Measurements from ENCODE around the gene XRCC5.
"Not testable (repeated sequence)": the region's sequence is repeated elsewhere in the genome, so short reads cannot be mapped to it uniquely, and the experiment has no call there.

XRCC5 gene

DNA sequence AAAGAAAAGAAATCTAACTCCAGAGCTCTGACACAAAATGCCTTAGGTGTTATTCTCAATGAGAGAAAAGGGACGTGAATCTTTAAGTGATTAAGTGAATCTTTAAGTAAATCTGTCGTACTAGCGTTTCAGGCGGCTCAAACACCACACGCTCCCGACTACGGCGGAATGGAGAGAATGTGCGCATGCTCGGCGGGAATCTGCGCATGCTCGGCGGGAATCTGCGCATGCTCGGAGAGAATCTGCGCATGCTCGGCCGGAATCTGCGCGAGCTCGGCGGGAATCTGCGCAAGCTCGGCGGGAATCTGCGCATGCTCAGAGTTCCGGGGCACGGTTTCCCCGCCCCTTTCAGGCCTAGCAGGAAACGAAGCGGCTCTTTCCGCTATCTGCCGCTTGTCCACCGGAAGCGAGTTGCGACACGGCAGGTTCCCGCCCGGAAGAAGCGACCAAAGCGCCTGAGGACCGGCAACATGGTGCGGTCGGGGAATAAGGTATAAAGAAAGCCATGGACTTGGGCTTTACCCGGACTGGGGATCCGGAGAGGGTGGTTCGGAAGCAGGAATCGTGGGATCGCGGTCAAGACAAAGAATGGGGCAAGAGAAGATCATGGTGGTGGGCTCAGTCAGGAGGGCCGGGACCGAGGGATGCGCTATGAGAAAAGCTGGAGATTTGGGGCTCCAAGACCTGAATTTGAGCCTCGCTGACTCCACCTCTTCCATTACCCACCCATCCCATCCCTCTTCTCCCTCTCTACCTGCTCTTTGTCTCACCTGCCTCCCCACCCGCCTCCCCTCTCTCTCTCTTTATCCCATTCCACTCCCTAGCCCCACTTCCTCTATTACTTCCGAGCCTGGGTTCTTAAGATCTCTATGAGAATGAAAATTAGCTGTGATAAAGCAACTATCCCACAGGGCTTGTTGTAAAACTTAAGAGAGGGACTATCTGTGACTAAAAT lies at the start of gene XRCC5:
XRCC5 (plus strand) TSS at position 382 of the 955 bp plus-strand sequence; CDS start at position 471, 89 bp downstream.
- peak; percentile 73 for DNase-seq

DNA sequence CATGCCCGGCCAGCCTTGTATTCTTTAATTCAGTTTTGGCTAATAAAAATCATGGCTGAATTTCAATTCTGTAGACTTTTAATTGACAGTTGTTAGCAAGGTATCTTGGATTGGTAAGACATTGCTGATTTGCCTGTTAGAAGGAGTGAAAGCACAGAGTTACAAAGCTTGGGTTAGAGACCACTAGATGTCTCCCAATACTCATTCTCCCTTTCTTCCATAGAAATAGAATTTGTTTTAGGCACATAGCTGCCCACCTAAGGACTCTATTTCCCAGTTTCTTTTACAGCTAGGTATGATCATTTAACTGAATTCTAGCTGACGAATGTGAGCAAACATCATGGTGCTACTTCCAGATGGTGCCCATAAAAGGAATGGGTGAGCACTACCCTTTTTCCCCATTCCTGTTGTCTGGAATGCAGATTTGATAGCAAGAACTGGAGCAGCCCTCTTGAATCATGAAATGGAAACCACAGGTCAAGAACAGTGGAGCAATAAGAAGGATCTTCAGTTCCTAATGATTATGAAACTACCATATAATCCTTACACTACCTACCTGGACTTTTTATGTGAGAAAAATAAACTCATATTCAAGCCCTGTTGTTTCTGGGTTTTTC lies 45.0 kb upstream of the XRCC5 start:
- no peak for DNase-seq

DNA sequence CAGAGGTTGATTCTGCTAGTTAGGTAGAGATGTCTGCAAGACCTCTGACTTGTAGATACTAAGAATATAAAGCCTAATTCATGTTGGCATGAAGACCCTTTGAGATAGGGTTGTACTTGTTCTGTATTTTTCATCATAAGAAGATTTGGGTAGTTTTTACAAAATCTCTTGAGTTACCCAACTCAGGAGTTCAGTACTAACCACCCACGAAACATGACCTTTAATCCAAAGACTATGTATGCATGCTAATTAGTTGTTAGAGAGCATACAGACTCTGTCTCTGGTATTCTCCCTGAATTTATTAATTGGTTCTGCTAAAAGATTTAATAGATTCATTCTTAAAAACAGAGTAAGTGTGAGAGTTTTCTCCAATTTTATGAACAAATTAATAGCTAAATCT lies 44.5 kb upstream of the XRCC5 start:
- no peak for DNase-seq

DNA sequence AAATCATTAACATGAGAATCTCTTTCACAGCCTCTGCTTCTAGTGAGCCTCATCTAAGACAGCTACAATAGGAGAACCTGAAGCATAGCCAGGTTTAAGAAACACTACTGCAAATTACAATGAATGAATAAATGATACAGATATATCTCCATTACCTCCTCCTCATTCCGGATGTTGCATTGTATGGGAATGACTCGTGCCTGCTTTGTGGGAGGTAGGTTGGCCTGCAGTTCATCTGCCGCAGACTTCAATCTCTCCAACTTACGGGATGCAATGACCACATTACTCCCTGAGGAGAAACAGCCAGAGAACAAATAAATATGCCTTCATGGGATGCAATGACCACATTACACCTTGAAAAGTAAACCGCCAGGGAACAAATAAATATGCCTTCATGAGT lies 42.9 kb upstream of the XRCC5 start:
- DNase-seq = no peak

DNA sequence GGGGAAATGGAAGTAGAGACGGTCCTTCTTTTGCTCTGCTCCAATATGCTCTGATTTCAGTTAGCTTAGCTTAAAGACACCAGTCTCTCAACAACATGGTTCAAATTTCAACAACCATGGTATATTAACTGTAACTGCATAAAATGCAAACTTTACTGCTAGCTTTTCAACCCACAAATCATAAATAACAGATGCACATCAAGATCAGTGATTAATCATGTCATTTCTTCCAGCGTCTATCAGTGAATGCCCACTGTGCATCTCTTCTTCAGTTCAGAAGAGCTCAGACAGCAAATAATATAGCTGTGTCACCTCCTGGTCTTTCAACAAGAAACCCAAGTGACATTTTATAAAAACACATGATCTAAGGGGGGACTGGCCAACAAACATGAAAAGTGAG lies 40.1 kb upstream of the XRCC5 start:
- no peak for DNase-seq

DNA sequence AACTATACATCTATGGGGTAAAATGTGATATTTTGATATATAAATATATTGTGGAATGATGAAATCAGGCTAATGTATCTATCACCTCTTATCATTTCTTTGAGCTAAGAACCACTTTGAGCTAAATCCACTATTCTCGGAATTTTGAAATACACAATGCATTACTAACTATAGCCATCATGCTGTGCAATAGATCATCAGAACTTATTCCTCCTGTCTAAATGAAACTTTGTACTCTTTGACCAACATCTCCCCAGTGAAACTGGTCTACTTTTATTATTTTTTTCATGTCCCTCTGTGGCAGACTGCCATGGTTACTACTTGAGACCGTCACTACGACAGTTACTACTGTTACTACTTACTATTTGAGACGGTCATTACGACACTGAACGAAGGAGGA lies 39.0 kb upstream of the XRCC5 start:
- DNase-seq = no peak

DNA sequence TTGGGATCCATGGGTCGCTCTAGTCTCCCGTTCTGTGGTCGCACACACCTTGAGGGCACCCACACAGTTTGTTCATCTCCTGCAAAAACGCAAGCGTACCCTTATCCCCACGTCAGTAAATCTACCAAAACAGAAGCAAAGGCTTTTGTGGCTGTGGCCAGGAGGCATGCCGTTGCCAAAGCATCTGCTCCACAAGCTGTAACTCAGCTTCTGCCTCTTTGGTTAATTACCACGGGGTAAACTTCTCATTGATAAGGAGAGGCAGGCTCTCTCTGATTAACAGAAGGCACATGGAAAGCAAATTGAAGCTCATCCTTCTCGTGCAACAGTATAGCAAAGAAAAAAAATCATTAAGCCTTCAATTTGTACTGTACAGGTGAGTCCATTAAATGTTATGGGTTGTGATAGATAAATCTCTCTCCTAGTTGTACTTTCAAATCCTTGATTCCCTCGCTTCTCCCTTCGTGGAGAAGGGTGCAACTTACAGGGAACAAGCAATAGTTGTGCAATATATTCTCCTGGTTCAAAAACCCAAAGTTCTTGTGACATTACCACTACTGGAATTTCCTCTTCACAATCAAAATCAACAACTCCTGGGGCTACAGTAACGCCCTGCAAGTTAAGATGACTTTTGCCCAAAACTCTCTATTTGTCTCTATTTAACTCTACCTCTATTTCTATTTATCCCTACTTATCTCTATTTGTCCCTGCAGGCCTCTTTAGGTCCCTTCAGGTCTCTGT lies 37.9 kb upstream of the XRCC5 start:
- no peak for DNase-seq

DNA sequence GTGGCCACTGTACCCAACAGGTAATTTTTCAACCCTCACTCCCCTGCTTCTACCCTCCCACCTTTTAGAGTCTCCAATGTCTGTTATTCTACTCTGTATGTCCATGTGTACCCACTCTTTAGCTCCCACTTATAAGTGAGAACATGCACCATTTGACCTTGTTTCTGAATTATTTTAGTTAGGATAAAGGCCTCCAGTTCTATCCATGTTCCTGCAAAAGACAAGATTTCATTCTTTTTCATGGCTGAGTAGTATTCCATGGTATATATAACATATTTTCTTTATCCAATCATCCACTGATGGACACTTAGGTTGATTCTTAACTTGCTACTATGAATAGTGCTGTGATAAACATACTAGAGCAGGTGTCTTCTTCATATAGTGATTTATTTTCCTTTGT lies 36.7 kb upstream of the XRCC5 start:
- no peak for DNase-seq

DNA sequence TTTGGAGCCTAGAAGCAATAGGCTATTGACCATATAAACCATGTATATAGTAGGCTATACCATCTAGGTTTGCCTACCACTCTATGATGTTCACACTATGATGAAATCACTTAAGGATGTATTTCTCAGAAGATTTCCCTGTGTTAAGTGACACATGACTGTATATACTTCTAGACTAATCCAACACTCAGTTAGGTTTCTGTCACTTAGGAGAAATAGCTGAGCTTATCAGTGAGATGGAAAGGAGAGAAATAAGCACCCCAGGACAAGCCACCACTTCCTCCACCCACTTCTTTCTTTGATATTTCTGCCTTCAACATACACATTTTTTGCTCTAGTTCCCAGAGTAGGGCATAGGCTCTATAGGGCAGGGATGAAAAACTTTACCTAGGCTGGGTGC lies 35.4 kb upstream of the XRCC5 start:
- no peak for DNase-seq

DNA sequence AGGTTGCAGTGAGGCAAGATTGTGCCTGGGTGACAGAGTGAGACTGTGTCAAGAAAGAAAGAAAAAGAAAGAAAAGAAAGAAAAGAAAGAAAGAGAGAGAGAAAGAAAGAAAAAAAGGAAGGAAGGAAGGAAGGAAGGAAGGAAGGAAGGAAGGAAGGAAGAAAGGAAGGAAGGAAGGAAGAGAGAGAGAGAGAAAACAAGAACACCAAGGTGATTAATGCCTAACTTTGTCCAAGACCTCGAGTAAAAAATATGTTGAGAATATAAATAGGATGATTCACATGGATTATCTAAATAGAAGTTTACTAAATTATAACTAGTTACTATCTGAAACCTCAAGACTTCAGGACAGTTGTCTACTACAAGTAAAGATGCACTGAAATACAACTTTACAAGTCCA lies 34.8 kb upstream of the XRCC5 start:
- no peak for DNase-seq

DNA sequence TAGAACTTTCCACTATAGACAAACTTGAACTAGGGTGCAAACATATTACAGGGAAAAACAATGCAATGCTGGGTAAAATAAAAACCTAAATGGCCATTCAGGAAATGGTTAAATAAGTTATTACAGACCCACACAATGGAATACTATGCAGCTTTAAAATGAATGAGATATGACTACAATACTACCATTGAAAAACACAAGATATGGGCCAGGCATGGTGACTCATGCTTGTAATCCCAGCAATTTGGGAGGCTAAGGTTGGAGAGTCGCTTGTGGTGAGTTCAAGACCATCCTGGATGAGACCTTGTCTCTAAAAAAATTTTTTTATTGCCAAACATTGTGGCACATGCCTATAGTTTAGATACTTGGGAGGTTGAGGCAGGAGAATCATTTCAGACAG lies 34.4 kb upstream of the XRCC5 start:
- no peak for DNase-seq

DNA sequence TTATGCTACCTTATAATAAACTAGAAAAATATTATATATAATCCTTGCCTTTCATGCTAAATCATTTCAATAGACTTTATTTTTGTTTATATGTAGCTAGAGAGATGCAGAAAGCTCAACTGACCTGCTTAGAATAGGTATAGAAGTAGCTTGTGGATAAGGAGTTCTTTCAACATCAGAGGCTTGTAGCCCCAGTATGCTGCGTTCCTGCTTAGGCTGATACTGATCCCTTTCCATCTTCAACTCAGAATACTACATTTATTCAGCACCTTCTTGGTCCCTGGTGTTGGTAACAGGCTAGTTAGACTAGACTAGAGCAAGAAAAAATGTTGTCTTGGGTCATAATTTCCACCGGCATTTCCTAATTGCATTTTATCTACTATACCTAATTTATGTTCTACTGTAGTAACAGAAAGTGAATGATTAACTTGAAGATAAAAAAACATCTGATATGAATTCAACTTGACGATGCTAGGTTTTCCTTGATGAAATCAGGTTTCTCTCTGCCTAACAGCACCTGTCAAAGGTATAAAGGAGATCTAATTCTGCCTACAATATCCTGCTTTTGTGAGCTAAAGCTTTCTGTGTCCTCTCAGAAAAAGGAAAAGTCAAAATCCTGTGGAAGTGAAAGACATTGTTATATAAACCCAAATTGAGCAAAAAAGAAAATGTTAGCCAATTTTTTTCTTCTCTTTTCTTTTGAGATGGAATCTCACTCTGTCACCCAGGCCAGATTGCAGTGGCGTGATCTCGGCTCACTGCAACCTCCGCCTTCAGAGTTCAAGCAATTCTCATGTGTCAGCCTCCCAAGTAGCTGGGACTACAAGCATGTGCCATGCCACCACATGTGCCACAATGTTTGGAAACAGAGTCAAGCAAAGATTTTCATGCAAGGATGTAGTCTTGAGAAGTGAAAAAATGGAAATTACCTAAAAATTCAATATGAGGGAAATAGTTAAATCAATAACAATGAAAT lies 33.4 kb upstream of the XRCC5 start:
- DNase-seq = no peak

DNA sequence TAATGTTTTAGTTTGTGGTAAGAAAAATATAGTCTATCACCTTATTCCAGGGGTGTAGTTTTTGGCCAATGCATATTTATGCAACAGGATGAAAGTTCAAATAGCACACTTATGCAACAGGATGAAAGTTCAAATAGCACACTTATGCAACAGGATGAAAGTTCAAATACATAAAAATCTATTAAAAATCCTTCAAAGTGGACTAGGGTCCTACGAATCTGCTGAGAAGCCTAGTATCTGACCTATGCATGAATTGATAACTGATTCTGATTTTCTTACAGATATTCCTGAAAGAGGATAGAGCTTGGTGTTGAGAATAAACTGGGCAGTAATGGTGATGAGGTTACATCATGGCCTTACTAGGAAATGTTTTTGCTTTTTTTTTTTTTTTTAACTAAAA lies 30.4 kb upstream of the XRCC5 start:
- no peak for DNase-seq

DNA sequence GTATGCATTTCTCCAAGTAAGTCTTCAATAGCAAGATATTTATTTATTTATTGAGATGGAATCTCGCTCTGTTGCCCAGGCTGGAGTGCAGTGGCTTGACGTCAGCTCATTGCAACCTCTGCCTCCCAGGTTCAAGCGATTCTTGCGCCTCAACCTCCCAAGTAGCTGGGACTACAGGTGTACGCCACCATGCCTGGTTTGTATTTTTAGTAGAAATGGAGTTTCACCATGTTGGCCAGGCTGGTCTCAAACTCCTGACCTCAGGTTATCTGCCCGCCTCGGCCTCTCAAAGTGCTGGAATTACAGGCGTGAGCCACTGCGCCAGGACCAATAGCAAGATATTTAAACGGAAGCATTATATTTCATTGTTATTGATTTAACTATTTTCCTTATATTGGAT lies 29.1 kb upstream of the XRCC5 start:
- not testable (repeated sequence) for DNase-seq

DNA sequence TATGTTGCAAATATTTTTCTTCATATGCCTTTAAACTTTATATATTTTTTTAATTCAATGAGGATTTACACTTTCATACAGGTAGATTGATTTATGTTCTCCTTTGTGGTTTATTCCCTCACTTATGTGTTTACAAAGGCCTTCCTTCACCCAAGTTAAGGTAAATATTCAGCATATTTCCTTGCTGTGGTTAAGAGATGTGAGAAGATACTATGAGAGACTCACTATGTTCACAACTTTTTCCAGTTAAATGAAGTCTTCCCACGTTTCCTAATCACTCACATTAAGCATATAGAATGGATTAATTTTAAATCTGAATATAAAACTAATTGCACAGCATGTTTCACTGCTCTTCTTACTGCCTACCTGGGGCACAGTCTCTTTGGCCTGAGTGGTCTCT lies 28.1 kb upstream of the XRCC5 start:
- DNase-seq = no peak

DNA sequence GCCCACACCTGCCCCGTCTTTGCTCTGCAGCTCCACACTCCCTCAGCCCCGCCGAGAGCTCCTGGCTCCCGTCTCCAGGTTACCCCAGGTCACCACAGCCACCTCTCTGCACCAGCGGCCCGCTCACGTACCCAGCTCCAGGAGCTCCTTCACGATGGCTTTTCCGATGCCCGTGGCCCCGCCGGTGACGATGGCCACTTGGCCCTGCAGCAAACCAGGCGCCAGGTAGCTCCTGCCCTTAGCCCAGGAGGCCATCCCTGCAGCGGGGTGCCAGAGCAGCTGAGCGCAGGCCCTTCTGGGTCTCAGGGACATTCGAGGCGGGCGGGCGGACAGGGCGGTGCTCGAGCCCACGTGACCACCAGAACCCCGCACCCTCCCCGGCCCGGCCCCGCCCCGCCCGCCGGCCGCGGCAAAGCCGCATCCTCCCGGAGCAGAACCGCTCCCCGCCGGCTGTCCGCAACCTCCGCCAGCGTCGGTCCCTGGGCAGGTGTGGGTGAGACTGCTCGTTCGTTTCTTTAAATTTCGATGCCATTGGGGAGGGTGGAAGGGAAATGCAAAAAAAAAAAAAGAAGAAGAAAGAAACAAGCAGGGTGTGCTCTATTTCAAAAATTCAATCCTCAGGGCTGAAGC lies 27.5 kb upstream of the XRCC5 start, which contains the start of the genes PECR and TMEM169:
PECR (minus strand) TSS at position 323 of the 630 bp plus-strand sequence; CDS start at position 255, 68 bp downstream.
TMEM169 (plus strand) TSS at position 433 of the 630 bp plus-strand sequence. CDS start 14,045 bp downstream, outside the sequence.
- peak; percentile 31 for DNase-seq

DNA sequence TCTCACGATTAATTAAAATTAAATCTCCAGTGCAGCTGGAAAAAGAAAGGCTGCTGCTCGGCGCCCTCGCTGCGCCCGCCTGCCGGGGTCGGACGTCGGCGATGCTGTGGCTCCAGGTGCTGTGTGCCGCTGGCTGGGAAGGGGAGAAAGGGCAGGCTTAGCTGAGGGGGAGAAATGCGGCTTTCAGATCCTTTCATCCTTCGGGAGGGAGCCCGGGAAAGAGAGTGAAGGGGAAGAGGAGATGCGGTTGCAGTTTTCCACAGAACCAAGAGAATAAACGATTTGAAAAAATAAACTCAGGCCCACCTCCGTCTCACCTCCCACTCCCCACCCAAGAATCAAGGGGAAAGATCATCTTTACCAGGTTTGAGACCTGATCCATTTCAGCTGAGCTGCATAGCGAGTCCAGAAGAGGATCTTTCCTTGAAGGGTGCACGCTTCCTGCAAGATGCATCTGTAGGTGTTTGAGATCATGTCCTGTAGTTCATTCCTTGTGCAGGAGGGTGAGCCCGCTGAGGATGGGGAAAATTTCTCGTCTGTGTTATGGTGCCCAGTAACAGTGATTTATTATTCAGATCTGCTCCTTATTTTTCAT lies 26.9 kb upstream of the XRCC5 start:
- DNase-seq = no peak

DNA sequence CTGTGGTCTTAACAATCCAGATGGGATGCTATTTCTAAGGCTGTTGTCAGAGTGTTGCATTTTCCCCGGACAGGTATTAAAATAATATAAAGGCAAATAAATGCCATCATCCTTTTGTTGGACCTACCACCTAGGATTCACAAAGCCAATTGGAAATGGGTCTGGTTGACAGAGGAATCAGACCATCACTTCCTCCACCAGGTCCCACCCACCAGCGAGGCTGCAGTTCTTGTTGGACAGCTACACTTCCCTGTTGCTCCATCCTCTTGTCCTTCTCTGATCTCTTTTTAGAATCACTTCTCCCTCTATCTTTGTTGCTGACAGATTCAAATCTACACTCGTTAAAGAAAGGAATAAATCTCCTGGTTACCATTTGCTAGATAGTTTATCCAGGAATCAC lies 26.3 kb upstream of the XRCC5 start:
- DNase-seq = no peak

DNA sequence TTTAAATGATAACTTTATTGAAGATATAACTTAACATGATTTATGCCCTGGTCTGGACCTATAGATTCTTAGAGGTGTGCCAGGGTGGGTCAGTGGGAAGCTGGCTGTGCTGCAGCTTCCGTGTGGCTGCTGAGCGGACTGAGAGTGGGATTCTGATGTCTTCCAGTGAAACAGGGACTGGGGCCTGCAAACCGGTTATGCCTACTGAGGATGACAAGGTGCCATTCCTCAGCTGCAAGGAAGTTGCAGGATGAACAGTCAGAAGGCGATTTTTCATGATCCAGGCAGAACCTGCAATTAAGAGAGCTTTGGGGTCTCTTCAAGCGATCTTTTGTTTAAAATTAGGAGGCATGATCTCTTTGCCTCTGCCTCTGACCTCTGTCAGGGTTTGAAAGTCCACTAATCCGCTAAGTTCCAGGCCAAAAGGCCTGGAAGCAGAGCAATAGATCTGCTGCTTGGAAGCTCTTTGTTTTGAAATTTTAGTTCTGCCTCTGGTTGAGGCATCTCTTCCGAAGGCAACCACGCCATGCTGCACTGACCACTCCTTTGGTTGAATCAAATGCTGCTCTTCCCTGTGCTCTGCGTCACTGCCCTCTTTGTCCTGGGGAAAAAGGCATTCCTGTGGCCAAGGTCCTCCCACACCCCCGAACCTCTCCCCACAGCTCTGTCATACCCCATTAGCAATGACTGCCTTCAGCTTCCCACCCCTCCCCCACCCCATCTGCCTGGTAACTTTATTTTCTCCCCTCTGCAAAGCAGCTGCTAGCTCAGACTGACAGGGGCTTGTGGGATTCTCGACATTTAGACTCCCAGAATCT lies 25.5 kb upstream of the XRCC5 start:
- no peak for DNase-seq

DNA sequence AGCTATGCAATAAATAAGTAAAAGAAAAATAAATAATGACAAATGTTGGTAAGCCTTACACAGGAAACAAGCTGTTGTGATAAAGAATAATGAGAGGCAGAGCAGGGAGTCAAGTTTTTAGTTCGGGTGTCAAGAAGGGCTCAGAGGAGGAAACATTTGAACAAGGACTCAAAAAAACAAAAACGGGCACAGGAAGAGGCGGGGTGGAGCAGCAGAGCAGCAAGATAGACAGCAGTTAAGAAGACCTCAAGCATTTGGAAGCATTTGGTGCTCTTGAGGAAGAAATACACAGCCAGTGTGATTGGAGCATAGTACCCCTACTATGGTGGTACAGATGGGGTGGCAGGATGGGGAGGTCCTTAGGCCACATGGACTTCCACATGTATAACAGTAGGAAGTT lies 24.6 kb upstream of the XRCC5 start:
- no peak for DNase-seq

Measured in NCI-H2029 treated with DMSO at 0.1 percent for 48 hours (cell line).